HG03378 (cell line): ENCODE results near the gene ARHGEF2.
"Not testable (repeated sequence)": the region's sequence is repeated elsewhere in the genome, so short reads cannot be mapped to it uniquely, and the experiment has no call there.

ENCODE experiments used
- ATAC-seq: cut with Tn5 transposase; IDR thresholded peaks from one replicate; pipeline ENCODE4 v1.9.1; 2021; ENCODE audit warnings: mild to moderate bottlenecking, moderate library complexity; ENCODE audit not compliant: unreplicated experiment

ARHGEF2 gene

GRCh38 chr1:155946633-155947219 is 31.6 kb downstream of the ARHGEF2 start:
- ATAC-seq = peak; percentile 15

GRCh38 chr1:155944444-155944799 is 33.9 kb downstream of the ARHGEF2 start:
- ATAC-seq = no peak

- ATAC-seq = no peak
Measured at GRCh38 chr1:155942578-155943141, 35.7 kb downstream of the ARHGEF2 start.

GRCh38 chr1:155941845-155942531 is 36.4 kb downstream of the ARHGEF2 start:
- no peak for ATAC-seq

GRCh38 chr1:155940993-155941844 is 37.1 kb downstream of the ARHGEF2 start, which contains the start of gene RXFP4:
RXFP4 (plus strand) TSS chr1:155941638; CDS start chr1:155941710, 72 bp downstream.
- no peak for ATAC-seq

- ATAC-seq = no peak
Measured at GRCh38 chr1:155940482-155940992, 37.8 kb downstream of the ARHGEF2 start.

GRCh38 chr1:155938220-155938627 is 40.1 kb downstream of the ARHGEF2 start:
- no peak for ATAC-seq

- no peak for ATAC-seq
Measured at GRCh38 chr1:155934936-155935590, 43.3 kb downstream of the ARHGEF2 start.

GRCh38 chr1:155934097-155934935 is 44.0 kb downstream of the ARHGEF2 start, which contains the start of gene KHDC4:
KHDC4 (minus strand) TSS chr1:155934413; CDS start chr1:155934373, 40 bp downstream.
- ATAC-seq = peak; percentile 86

- no peak for ATAC-seq
Measured at GRCh38 chr1:155933591-155934096, 44.7 kb downstream of the ARHGEF2 start.

GRCh38 chr1:155932487-155932886 is 45.9 kb downstream of the ARHGEF2 start:
- no peak for ATAC-seq

- no peak for ATAC-seq
Measured at GRCh38 chr1:155932081-155932480, 46.3 kb downstream of the ARHGEF2 start.

- ATAC-seq = no peak
Measured at GRCh38 chr1:155931332-155932038, 46.9 kb downstream of the ARHGEF2 start.

- ATAC-seq = not testable (repeated sequence)
Measured at GRCh38 chr1:155930725-155931124, 47.6 kb downstream of the ARHGEF2 start.

GRCh38 chr1:155929057-155929456 is 49.3 kb downstream of the ARHGEF2 start:
- no peak for ATAC-seq

- no peak for ATAC-seq
Measured at GRCh38 chr1:155925506-155925905, 52.8 kb downstream of the ARHGEF2 start.

GRCh38 chr1:155920717-155921116 is 57.6 kb downstream of the ARHGEF2 start:
- no peak for ATAC-seq

GRCh38 chr1:155919801-155920200 is 58.5 kb downstream of the ARHGEF2 start:
- ATAC-seq = no peak

GRCh38 chr1:155918660-155919059 is 59.7 kb downstream of the ARHGEF2 start:
- ATAC-seq = no peak
